HL-60 (cell line): ENCODE measurements around the gene XIRP2.

Experiments
- CTCF ChIP-seq: IDR thresholded peaks from one replicate; pipeline ENCODE4 v1.5.1; 2011; ENCODE audit warnings: low read length, control low read depth, inconsistent platforms; ENCODE audit not compliant: insufficient read depth
- GABPA ChIP-seq: IDR thresholded peaks from 2 replicates; pipeline ENCODE4 v1.6.1; 2012; ENCODE audit warnings: low read depth
- POLR2AphosphoS5 ChIP-seq: IDR thresholded peaks from 2 replicates; pipeline ENCODE4 v1.6.1; 2012; ENCODE audit warnings: low read depth
- REST ChIP-seq: IDR thresholded peaks from 2 replicates; pipeline ENCODE4 v1.6.1; 2012; ENCODE audit warnings: low read depth; ENCODE audit not compliant: insufficient replicate concordance

- TF ChIP-seq REST (no peak), CTCF (no peak), POLR2AphosphoS5 (no peak), GABPA (no peak)
Observed at GRCh38 chr2:167298017-167298416, 409.7 kb downstream of the XIRP2 start.
